Body of pancreas (tissue), 4 donors: Measurements from ENCODE around the gene ARGLU1. TPM values are rescaled to one million over a fixed set of nuclear protein-coding genes. Genes with fewer than 3 reads are reported as not detected.

ENCODE experiments used
- ATAC-seq: fragments of 150-250 bp; one replicate; pipeline ENCODE4 v1.9.1; 2016
- DNase-seq, 4 donors: peaks; one replicate each; pipeline ENCODE4 v3.0.0-alpha.2; 2019
- H3K27ac ChIP-seq, 4 donors: fragments of 200-600 bp; sonication (generic); 1 replicate in 3 of 4; 2 replicates in 1 of 4; pipeline versions ENCODE4 v1.5.1 to v1.6.1; 2016 to 2019; ENCODE audit warnings: mild to moderate bottlenecking in 1 of 4, mixed read lengths in 1 of 4, moderate library complexity in 1 of 4
- H3K27me3 ChIP-seq, 2 donors: fragments of 200-600 bp; sonication (generic); one replicate each; pipeline ENCODE4 v1.6.0; 2016; ENCODE audit warnings: mild to moderate bottlenecking in 1 of 2
- H3K36me3 ChIP-seq, 2 donors: fragments of 200-600 bp; sonication (generic); replicated peaks in 1 of 2; 2 replicates each; pipeline ENCODE4 v1.5.1; 2016; ENCODE audit warnings: low read depth in 2 of 2; ENCODE audit not compliant: insufficient read depth in 1 of 2
- H3K4me1 ChIP-seq: fragments of 200-600 bp; sonication (generic); one replicate; pipeline ENCODE4 v1.6.0; 2016
- H3K4me3 ChIP-seq, 2 donors: fragments of 200-600 bp; sonication (generic); 1 replicate in 1 of 2; 2 replicates in 1 of 2; pipeline ENCODE4 v1.5.1; 2016 to 2019
- H3K9me3 ChIP-seq, 3 donors: fragments of 200-600 bp; sonication (generic); 1 replicate in 2 of 3; 2 replicates in 1 of 3; pipeline ENCODE4 v1.5.1; 2016
- CTCF ChIP-seq, 7 experiments: fragments of 450-650 bp in 4 of 7; fragments of 200-600 bp in 3 of 7; sonication (generic) in 3 of 7; IDR thresholded peaks; one replicate each; pipeline ENCODE4 v1.5.1; 2016 to 2019; ENCODE audit warnings: antibody characterized with exemption in 7 of 7
- POLR2A ChIP-seq, 3 donors: fragments of 450-650 bp; IDR thresholded peaks; one replicate each; pipeline ENCODE4 v1.6.1; 2016; ENCODE audit warnings: antibody characterized with exemption in 3 of 3, mild to moderate bottlenecking in 2 of 3
- WGBS, 2 donors: methylation state at CpG; one replicate each; pipeline ENCODE4 v1.1.5; 2017; 5-methylcytosine and 5-hydroxymethylcytosine counted together
- intact Hi-C: fragments of 100-400 bp; cut with DNase I; formaldehyde crosslinking; loops from one replicate; pipeline ENCODE4 v1.15.1; 2023
- total RNA-seq, 2 donors: library from RNA; depleted of rRNA; stranded (reverse); fragments of >200 nt; gene quantifications; one replicate each; pipeline ENCODE4 v1.1.0, GENCODE V29; 2016

The ARGLU1 gene
- total RNA-seq, 2 donors from 2014 or later, result 76.8 to 86.9 TPM

- Histone ChIP-seq H3K27ac (no peak overlapping the region), H3K4me1 (no peaks in the 10 kb centered on the region), H3K36me3 (no peaks in the 10 kb centered on the region), H3K4me3 (no peak overlapping the region), H3K27me3 (no peaks in the 10 kb centered on the region), H3K9me3 (no peaks in the 10 kb centered on the region)
- no peak for ATAC-seq
- no peak for DNase-seq
- WGBS, 2 donors, result 55 to 67% methylated on average over 6 of the region's 6 CpGs
- TF ChIP-seq CTCF (IDR thresholded peaks at IDR 0.05), result no peak
- TF ChIP-seq POLR2A (IDR thresholded peaks at IDR 0.05), result no peak
- intact Hi-C loops, result no loop called here
Measured at GRCh38 chr13:106595625-106596024, 27.7 kb upstream of the ARGLU1 start.

- ATAC-seq, result no peak
- WGBS, 2 donors, result 72 to 78% methylated on average over 4 of the region's 4 CpGs
- H3K36me3 ChIP-seq, result no peaks in the 10 kb centered on the region
- no peak overlapping the region for H3K4me3 ChIP-seq
- H3K9me3 ChIP-seq, result no peaks in the 10 kb centered on the region
- H3K4me1 ChIP-seq, result no peaks in the 10 kb centered on the region
- H3K27ac ChIP-seq, result no peak overlapping the region
- H3K27me3 ChIP-seq, result no peaks in the 10 kb centered on the region
- no peak for DNase-seq
- intact Hi-C loops, result no loop called here
- TF ChIP-seq CTCF (IDR thresholded peaks at IDR 0.05), result no peak
- TF ChIP-seq POLR2A (IDR thresholded peaks at IDR 0.05), result no peak
Measured at GRCh38 chr13:106594980-106595379, 27.0 kb upstream of the ARGLU1 start.

- no peak for ATAC-seq
- H3K4me1 ChIP-seq, result no peaks in the 10 kb centered on the region
- H3K4me3 ChIP-seq, result no peak overlapping the region
- DNase-seq, result no peak
- H3K9me3 ChIP-seq, result no peaks in the 10 kb centered on the region
- intact Hi-C loops, result no loop called here
- no peak overlapping the region for H3K27ac ChIP-seq
- 71 to 79% methylated on average over 5 of the region's 5 CpGs for WGBS, 2 donors
- H3K36me3 ChIP-seq, result no peaks in the 10 kb centered on the region
- no peak for TF ChIP-seq CTCF (IDR thresholded peaks at IDR 0.05)
- TF ChIP-seq POLR2A (IDR thresholded peaks at IDR 0.05), result no peak
- H3K27me3 ChIP-seq, result no peaks in the 10 kb centered on the region
Measured at GRCh38 chr13:106593132-106593531, 25.2 kb upstream of the ARGLU1 start.

- TF ChIP-seq POLR2A (IDR thresholded peaks at IDR 0.05) (no peak), CTCF (IDR thresholded peaks at IDR 0.05) (no peak)
- no peaks in the 10 kb centered on the region for H3K4me1 ChIP-seq
- WGBS, 2 donors, result 28 to 42% methylated on average over 2 of the region's 2 CpGs
- no peaks in the 10 kb centered on the region for H3K27me3 ChIP-seq
- intact Hi-C loops, result no loop called here
- no peaks in the 10 kb centered on the region for H3K9me3 ChIP-seq
- no peak overlapping the region for H3K4me3 ChIP-seq
- no peak for DNase-seq
- no peak overlapping the region for H3K27ac ChIP-seq
- ATAC-seq, result no peak
- H3K36me3 ChIP-seq, result no peaks in the 10 kb centered on the region
Measured at GRCh38 chr13:106591299-106591698, 23.4 kb upstream of the ARGLU1 start.

- no peak overlapping the region for H3K4me3 ChIP-seq
- WGBS, 2 donors, result 63 to 74% methylated on average over 5 of the region's 5 CpGs
- H3K27me3 ChIP-seq, result no peaks in the 10 kb centered on the region
- ATAC-seq, result no peak
- no peaks in the 10 kb centered on the region for H3K36me3 ChIP-seq
- H3K27ac ChIP-seq, result no peak overlapping the region
- no peaks in the 10 kb centered on the region for H3K4me1 ChIP-seq
- intact Hi-C loops, result no loop called here
- H3K9me3 ChIP-seq, result no peaks in the 10 kb centered on the region
- no peak for DNase-seq
- no peak for TF ChIP-seq POLR2A (IDR thresholded peaks at IDR 0.05)
- TF ChIP-seq CTCF (IDR thresholded peaks at IDR 0.05), result no peak
Measured at GRCh38 chr13:106589716-106590115, 21.8 kb upstream of the ARGLU1 start.
